Lower lobe of right lung (tissue), 2 donors: ENCODE measurements around the gene EXOC4. TPM values are rescaled to one million over a fixed set of nuclear protein-coding genes. Genes with fewer than 3 reads are reported as not detected.

ENCODE experiments used
- ATAC-seq, 2 donors: fragments of 200-7000 bp; cut with Tn5 transposase; one replicate each; pipeline ENCODE4 v1.9.1; 2020 to 2022; ENCODE audit warnings: mild to moderate bottlenecking in 2 of 2, moderate library complexity in 2 of 2
- DNase-seq: peaks from one replicate; pipeline ENCODE4 v3.0.0-alpha.2; 2020
- H3K27ac ChIP-seq: fragments of 200-600 bp; one replicate; pipeline ENCODE4 v1.8.0; 2022
- H3K27me3 ChIP-seq: fragments of 200-600 bp; one replicate; pipeline ENCODE4 v1.8.0; 2022; ENCODE audit warnings: low read depth
- H3K36me3 ChIP-seq: fragments of 200-600 bp; one replicate; pipeline ENCODE4 v1.8.0; 2022; ENCODE audit warnings: mild to moderate bottlenecking
- H3K4me1 ChIP-seq: fragments of 200-600 bp; one replicate; pipeline ENCODE4 v1.8.0; 2022
- H3K4me3 ChIP-seq: fragments of 200-600 bp; one replicate; pipeline ENCODE4 v1.8.0; 2022; ENCODE audit warnings: mild to moderate bottlenecking
- H3K9me3 ChIP-seq: fragments of 200-600 bp; one replicate; pipeline ENCODE4 v1.8.0; 2022
- CTCF ChIP-seq: fragments of 200-600 bp; IDR thresholded peaks from one replicate; pipeline ENCODE4 v1.8.0; 2022; ENCODE audit warnings: antibody characterized with exemption, mild to moderate bottlenecking
- intact Hi-C: fragments of 100-400 bp; cut with DNase I; formaldehyde crosslinking; loops from one replicate; pipeline ENCODE4 v1.11.0; 2022
- total RNA-seq: library from RNA; stranded (reverse); fragmentation: NEBNext Ultra II Directional; extraction: Animal tissue kit (Norgen Biotek cat#: 25700); gene quantifications from one replicate; pipeline ENCODE4 v1.2.1, GENCODE V29; 2021
- donor health status: DM: no; HTN: yes; CAD: no; lungs with severe emphysema.

EXOC4 gene
- total RNA-seq, 1 donor from 2014 or later: 80.2 TPM

- DNase-seq: no peak
Measured at GRCh38 chr7:133698127-133698526, 445.2 kb downstream of the EXOC4 start.

GRCh38 chr7:133699386-133699785, 446.5 kb downstream of the EXOC4 start:
- ATAC-seq: no peak
- no peak for TF ChIP-seq CTCF
- Histone ChIP-seq H3K4me1 (no peaks in the 10 kb centered on the region), H3K4me3 (no peak overlapping the region), H3K36me3 (no peaks in the 10 kb centered on the region), H3K27me3 (no peaks in the 10 kb centered on the region), H3K9me3 (no peaks in the 10 kb centered on the region), H3K27ac (no peak overlapping the region)
- intact Hi-C loops: no loop called here
- DNase-seq: no peak

More at GRCh38 chr7:133698127-133698526, 445.2 kb downstream of the EXOC4 start:
- no peaks in the 10 kb centered on the region for H3K36me3 ChIP-seq
- no peak for ATAC-seq
- intact Hi-C loops: no loop called here
- no peaks in the 10 kb centered on the region for H3K9me3 ChIP-seq
- H3K27me3 ChIP-seq: no peaks in the 10 kb centered on the region
- no peak overlapping the region for H3K27ac ChIP-seq
- no peaks in the 10 kb centered on the region for H3K4me1 ChIP-seq
- no peak overlapping the region for H3K4me3 ChIP-seq
- TF ChIP-seq CTCF: no peak

- ATAC-seq (no peak), DNase-seq (no peak)
- Histone ChIP-seq H3K27me3 (no peaks in the 10 kb centered on the region), H3K27ac (no peak overlapping the region), H3K4me3 (no peak overlapping the region), H3K9me3 (no peaks in the 10 kb centered on the region), H3K36me3 (no peaks in the 10 kb centered on the region), H3K4me1 (no peaks in the 10 kb centered on the region)
- TF ChIP-seq CTCF: no peak
- intact Hi-C loops: no loop called here
Measured at GRCh38 chr7:133702078-133702477, 449.2 kb downstream of the EXOC4 start.

- H3K36me3 ChIP-seq: no peaks in the 10 kb centered on the region
- ATAC-seq (no peak), DNase-seq (no peak)
- no peak for TF ChIP-seq CTCF
- H3K27me3 ChIP-seq: no peaks in the 10 kb centered on the region
- H3K4me1 ChIP-seq: no peaks in the 10 kb centered on the region
- intact Hi-C loops: no loop called here
- H3K9me3 ChIP-seq: no peaks in the 10 kb centered on the region
- no peak overlapping the region for H3K27ac ChIP-seq
- H3K4me3 ChIP-seq: no peak overlapping the region
Measured at GRCh38 chr7:133702960-133703359, 450.1 kb downstream of the EXOC4 start.

- DNase-seq (no peak), ATAC-seq (no peak)
- no peak overlapping the region for H3K4me3 ChIP-seq
- no peaks in the 10 kb centered on the region for H3K4me1 ChIP-seq
- no peaks in the 10 kb centered on the region for H3K9me3 ChIP-seq
- H3K36me3 ChIP-seq: no peaks in the 10 kb centered on the region
- no peaks in the 10 kb centered on the region for H3K27me3 ChIP-seq
- intact Hi-C loops: no loop called here
- TF ChIP-seq CTCF: no peak
- no peak overlapping the region for H3K27ac ChIP-seq
Measured at GRCh38 chr7:133703547-133703946, 450.7 kb downstream of the EXOC4 start.

- Histone ChIP-seq H3K27me3 (no peaks in the 10 kb centered on the region), H3K9me3 (no peaks in the 10 kb centered on the region), H3K4me1 (no peaks in the 10 kb centered on the region), H3K36me3 (no peaks in the 10 kb centered on the region), H3K27ac (no peak overlapping the region), H3K4me3 (no peak overlapping the region)
- no peak for TF ChIP-seq CTCF
- ATAC-seq (no peak), DNase-seq (no peak)
- intact Hi-C loops: no loop called here
Measured at GRCh38 chr7:133704453-133704852, 451.6 kb downstream of the EXOC4 start.
